Stomach (tissue), 9 donors: ENCODE data around the gene FBXO10. TPM values are rescaled to one million over a fixed set of nuclear protein-coding genes. Genes with fewer than 3 reads are reported as not detected.
"Not testable (repeated sequence)": the region's sequence is repeated elsewhere in the genome, so short reads cannot be mapped to it uniquely, and the experiment has no call there.

ENCODE experiments used
- DNase-seq, 2 donors: peaks; one replicate each; pipeline versions ENCODE4 v3.0.0 to v3.0.0-alpha.2; 2013 to 2019
- H3K27ac ChIP-seq, 5 donors: fragments of 200-600 bp in 4 of 5; sonication (generic) in 4 of 5; one replicate each; pipeline ENCODE4 v1.5.1; 2013 to 2019; ENCODE audit warnings: mild to moderate bottlenecking in 1 of 5, moderate library complexity in 1 of 5
- H3K27me3 ChIP-seq, 3 donors: fragments of 200-600 bp; sonication (generic); one replicate each; pipeline ENCODE4 v1.5.1; 2017 to 2019; ENCODE audit warnings: mixed run types in 1 of 3
- H3K36me3 ChIP-seq, 4 donors: fragments of 200-600 bp; sonication (generic); 1 replicate in 3 of 4; 2 replicates in 1 of 4; pipeline ENCODE4 v1.5.1; 2016 to 2019
- H3K4me1 ChIP-seq, 4 donors: fragments of 200-600 bp; sonication (generic); one replicate each; pipeline ENCODE4 v1.5.1; 2016 to 2019
- H3K4me3 ChIP-seq, 4 donors: fragments of 200-600 bp; sonication (generic) in 3 of 4; one replicate each; pipeline ENCODE4 v1.5.1; 2016 to 2019; ENCODE audit warnings: mild to moderate bottlenecking in 1 of 4
- H3K9me3 ChIP-seq, 4 donors: fragments of 200-600 bp; sonication (generic); one replicate each; pipeline ENCODE4 v1.5.1; 2016 to 2019
- CTCF ChIP-seq, 7 experiments: fragments of 450-650 bp in 4 of 7; fragments of 200-600 bp in 3 of 7; sonication (generic) in 3 of 7; IDR thresholded peaks; one replicate each; pipeline ENCODE4 v1.5.1; 2016 to 2019; ENCODE audit warnings: antibody characterized with exemption in 7 of 7, control low read depth in 2 of 7, mild to moderate bottlenecking in 1 of 7
- EP300 ChIP-seq: sonication (generic); formaldehyde crosslinking; IDR thresholded peaks from one replicate; pipeline ENCODE4 v1.6.1; 2017; ENCODE audit warnings: antibody characterized with exemption
- POLR2A ChIP-seq, 4 donors: fragments of 450-650 bp; IDR thresholded peaks; one replicate each; pipeline ENCODE4 v1.6.1; 2016; ENCODE audit warnings: antibody characterized with exemption in 4 of 4, control low read depth in 2 of 4, mild to moderate bottlenecking in 1 of 4, moderate library complexity in 1 of 4
- POLR2AphosphoS5 ChIP-seq, 3 donors: sonication (generic); formaldehyde crosslinking; IDR thresholded peaks; one replicate each; pipeline ENCODE4 v1.6.1; 2016; ENCODE audit warnings: antibody characterized with exemption in 3 of 3
- WGBS, 5 donors: extraction: QIAGEN DNeasy Blood & Tissue Kit in 3 of 5; methylation state at CpG; one replicate each; pipeline versions ENCODE4 v1.1.5 to v1.1.7; 2013 to 2018; 5-methylcytosine and 5-hydroxymethylcytosine counted together
- intact Hi-C: fragments of 100-400 bp; cut with DNase I; formaldehyde crosslinking; loops from one replicate; pipeline ENCODE4 v1.15.1; 2023; ENCODE audit warnings: low total_unique reads
- polyA plus RNA-seq, 3 donors: library from polyadenylated mRNA; stranded (reverse); fragments of 200-250 nt; gene quantifications; one replicate each; pipeline ENCODE4 v1.2.3, GENCODE V29; 2013
- total RNA-seq, 5 donors: library from RNA; depleted of rRNA; stranded (reverse); fragments of >200 nt; gene quantifications; one replicate each; pipeline versions ENCODE4 v1.1.0 to v1.2.3, GENCODE V29; 2014 to 2016
- donor health status: healthy with polysubstance abuse.
- donor health status: Bipolar disorder and iron deficiency.
- donor health status: healthy.

The FBXO10 gene
- total and polyA plus RNA-seq, 8 donors, result 0.43 to 6.2 (median 2.0) TPM

DNA sequence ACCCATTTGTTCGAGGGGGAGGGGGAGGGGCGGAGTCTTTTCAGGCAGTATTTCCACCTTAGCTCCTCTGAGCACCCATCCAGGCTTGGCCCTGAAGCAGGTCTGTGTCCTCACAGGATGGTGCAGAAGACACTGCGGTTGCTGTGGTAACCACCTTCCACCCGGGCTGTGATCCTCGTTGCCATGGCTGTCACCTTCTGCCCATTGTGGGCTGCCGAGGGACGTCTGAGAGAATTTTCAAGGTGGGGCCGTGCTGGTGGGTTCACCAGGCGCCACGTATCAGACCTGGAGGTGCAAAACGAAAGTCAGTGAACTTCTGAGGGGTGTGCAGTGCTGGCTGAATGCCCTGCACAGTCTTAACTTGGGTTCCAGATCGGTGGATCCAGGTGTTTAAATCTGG, 63.7 kb downstream of the FBXO10 start:
- Histone ChIP-seq H3K27ac (no peak overlapping the region), H3K9me3 (no peaks in the 10 kb centered on the region), H3K4me1 (no peaks in the 10 kb centered on the region), H3K4me3 (no peak overlapping the region), H3K36me3 (peaks cover 10 to 66% (median 39%) of the 10 kb centered on the region in 4 donors), H3K27me3 (no peaks in the 10 kb centered on the region)
- DNase-seq, result no peak
- WGBS, 5 donors, result 70 to 83% (median 78%) methylated on average over 10 to 12 of the region's 12 CpGs
- TF ChIP-seq CTCF (IDR thresholded peaks at IDR 0.05) (no peak), EP300 (no peak), POLR2AphosphoS5 (IDR thresholded peaks at IDR 0.05) (no peak), POLR2A (IDR thresholded peaks at IDR 0.05) (no peak)
- intact Hi-C loops, result no loop called here

- H3K27ac ChIP-seq, result no peak overlapping the region
- no peaks in the 10 kb centered on the region for H3K27me3 ChIP-seq
- no peaks in the 10 kb centered on the region for H3K4me1 ChIP-seq
- H3K36me3 ChIP-seq, result peaks cover 10 to 65% (median 43%) of the 10 kb centered on the region in 4 donors
- intact Hi-C loops, result no loop called here
- no peak overlapping the region for H3K4me3 ChIP-seq
- WGBS, 5 donors, result 80 to 86% (median 85%) methylated on average over 13 to 15 of the region's 15 CpGs
- TF ChIP-seq POLR2A (IDR thresholded peaks at IDR 0.05) (no peak), POLR2AphosphoS5 (IDR thresholded peaks at IDR 0.05) (no peak), CTCF (IDR thresholded peaks at IDR 0.05) (no peak), EP300 (no peak)
- no peaks in the 10 kb centered on the region for H3K9me3 ChIP-seq
- no peak for DNase-seq
Observed at GRCh38 chr9:37511016-37512010, 64.9 kb downstream of the FBXO10 start.

DNA sequence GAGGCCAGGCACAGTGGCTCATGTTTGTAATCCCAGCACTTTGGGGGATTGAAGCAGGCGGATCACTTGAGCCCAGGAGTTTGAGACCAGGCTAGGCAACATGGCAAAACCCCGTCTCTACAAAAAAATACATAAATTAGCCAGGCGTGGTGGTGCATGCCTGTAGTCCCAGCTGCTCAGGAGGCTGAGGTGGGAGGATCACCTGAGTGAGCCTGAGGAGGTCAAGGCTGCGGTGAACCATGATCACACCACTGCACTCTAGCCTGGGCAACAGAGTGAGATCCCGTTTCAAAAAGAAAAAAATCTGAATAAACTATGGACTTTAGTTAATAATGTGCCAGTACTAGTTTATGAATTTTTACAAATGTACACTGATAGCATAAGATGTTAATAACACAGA, 66.1 kb downstream of the FBXO10 start:
- DNase-seq, intact Hi-C loops, H3K9me3 ChIP-seq, H3K27me3 ChIP-seq, H3K4me1 ChIP-seq, H3K27ac ChIP-seq, H3K4me3 ChIP-seq: not testable (repeated sequence)
- 78 to 93% (median 88%) methylated on average over 5 of the region's 5 CpGs for WGBS, 5 donors
- H3K36me3 ChIP-seq, result peaks cover 10 to 56% (median 41%) of the 10 kb centered on the region in 4 donors

GRCh38 chr9:37509536-37509935, 66.6 kb downstream of the FBXO10 start:
- no peak overlapping the region for H3K27ac ChIP-seq
- 83 to 90% (median 88%) methylated on average over 5 to 7 of the region's 7 CpGs for WGBS, 5 donors
- TF ChIP-seq EP300, result no peak
- TF ChIP-seq POLR2AphosphoS5 (IDR thresholded peaks at IDR 0.05), result no peak
- no peak for TF ChIP-seq CTCF (IDR thresholded peaks at IDR 0.05)
- TF ChIP-seq POLR2A (IDR thresholded peaks at IDR 0.05), result no peak
- no peaks in the 10 kb centered on the region for H3K27me3 ChIP-seq
- no peaks in the 10 kb centered on the region for H3K9me3 ChIP-seq
- peaks cover 14 to 56% (median 44%) of the 10 kb centered on the region in 4 donors for H3K36me3 ChIP-seq
- no peak for DNase-seq
- no peaks in the 10 kb centered on the region for H3K4me1 ChIP-seq
- no peak overlapping the region for H3K4me3 ChIP-seq
- intact Hi-C loops, result no loop called here

- intact Hi-C loops, result no loop called here
Observed at GRCh38 chr9:37508834-37509206, 67.4 kb downstream of the FBXO10 start.

More at GRCh38 chr9:37508834-37509206, 67.4 kb downstream of the FBXO10 start:
- WGBS, 5 donors, result 87 to 92% (median 88%) methylated on average over 3 of the region's 3 CpGs
- peaks cover 14 to 56% (median 50%) of the 10 kb centered on the region in 4 donors for H3K36me3 ChIP-seq
- no peaks in the 10 kb centered on the region for H3K9me3 ChIP-seq
- no peak overlapping the region for H3K27ac ChIP-seq
- H3K4me1 ChIP-seq, result no peaks in the 10 kb centered on the region
- no peak for DNase-seq
- H3K27me3 ChIP-seq, result no peaks in the 10 kb centered on the region
- H3K4me3 ChIP-seq, result no peak overlapping the region
- TF ChIP-seq POLR2AphosphoS5 (IDR thresholded peaks at IDR 0.05), result no peak
- TF ChIP-seq POLR2A (IDR thresholded peaks at IDR 0.05), result no peak
- TF ChIP-seq EP300, result no peak
- TF ChIP-seq CTCF (IDR thresholded peaks at IDR 0.05), result no peak
